NCI-H2196 treated with DMSO at 0.1 percent for 48 hours (cell line): ENCODE results near the gene PPP4R1.
"Not testable (repeated sequence)": the region's sequence is repeated elsewhere in the genome, so short reads cannot be mapped to it uniquely, and the experiment has no call there.

ENCODE experiments used
- DNase-seq: peaks from one replicate; lab custom pipeline; 2025; ENCODE audit not compliant: unreplicated experiment; lab: John Stamatoyannopoulos, UW

Gene PPP4R1

DNA sequence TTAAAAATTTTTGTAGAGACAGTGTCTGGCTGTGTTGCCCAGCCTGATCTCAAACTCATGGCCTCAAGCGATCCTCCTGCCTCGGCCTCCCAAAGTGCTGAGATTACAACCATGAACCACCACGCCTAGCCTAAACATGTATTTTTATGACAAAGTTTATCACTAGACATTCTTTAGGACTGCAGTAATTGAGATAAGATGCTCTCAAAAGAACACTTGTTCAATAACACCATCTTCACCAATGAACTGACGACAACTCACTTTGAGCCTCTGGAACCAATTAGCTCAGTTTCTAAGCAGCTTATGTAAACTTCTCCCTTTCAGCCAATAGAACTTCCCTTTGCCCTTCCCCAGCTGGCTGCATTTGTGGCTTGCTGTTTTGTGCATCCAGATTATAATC lies 15.3 kb upstream of the PPP4R1 start:
- no peak for DNase-seq

DNA sequence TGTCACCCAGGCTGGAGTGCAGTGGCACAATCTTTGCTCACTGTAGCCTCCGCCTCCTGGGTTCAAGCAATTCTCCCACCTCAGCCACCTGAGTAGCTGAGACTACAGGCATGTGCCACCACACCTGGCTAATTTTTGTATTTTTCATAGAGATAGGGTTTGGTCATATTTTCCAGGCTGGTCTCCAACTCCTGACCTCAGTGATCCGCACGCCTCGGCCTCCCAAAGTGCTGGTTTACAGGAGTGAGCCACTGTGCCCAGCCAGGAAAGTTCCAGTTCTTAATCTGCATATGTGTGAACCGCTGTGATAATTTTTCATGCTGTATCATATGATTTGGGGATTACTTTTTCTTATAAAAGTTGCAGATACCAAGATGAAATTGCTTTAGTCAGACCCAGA lies 14.6 kb upstream of the PPP4R1 start:
- DNase-seq: no peak

DNA sequence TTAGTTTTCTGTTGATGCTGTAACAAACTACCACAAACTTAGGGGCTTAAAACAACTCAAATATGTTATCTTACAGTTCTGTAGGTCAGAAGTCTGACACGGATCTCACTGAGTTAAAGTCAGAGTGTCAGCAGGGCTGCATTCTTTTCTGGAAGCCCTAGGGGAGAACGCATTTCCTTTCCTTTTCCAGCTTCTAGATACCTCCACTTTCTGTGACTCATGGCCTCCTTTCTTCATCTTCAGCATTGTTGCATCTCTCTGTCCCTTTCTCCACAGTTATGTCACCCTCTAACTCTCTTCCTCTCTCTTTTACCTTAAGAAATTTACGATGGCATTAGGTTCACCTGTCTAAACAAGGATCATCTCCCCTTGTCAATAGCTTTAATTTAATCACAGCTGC lies 13.3 kb upstream of the PPP4R1 start:
- no peak for DNase-seq

DNA sequence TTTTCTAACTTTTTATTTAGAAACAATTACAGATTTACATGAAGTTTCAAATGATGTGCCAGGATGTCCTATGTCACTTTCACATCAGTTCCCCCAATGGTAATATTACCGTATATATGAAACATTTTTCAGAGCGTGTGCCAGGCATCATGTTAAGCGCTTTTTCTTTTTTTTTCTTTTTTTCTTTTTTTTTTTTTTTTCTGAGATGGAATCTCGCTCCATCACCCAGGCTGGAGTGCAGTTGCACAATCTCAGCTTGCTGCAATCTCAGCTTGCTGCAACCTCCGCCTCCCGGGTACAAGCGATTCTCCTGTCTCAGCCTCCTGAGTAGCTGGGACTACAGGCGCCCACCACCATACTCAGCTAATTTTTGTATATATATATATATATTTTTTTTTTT lies 5.6 kb upstream of the PPP4R1 start:
- DNase-seq: no peak

DNA sequence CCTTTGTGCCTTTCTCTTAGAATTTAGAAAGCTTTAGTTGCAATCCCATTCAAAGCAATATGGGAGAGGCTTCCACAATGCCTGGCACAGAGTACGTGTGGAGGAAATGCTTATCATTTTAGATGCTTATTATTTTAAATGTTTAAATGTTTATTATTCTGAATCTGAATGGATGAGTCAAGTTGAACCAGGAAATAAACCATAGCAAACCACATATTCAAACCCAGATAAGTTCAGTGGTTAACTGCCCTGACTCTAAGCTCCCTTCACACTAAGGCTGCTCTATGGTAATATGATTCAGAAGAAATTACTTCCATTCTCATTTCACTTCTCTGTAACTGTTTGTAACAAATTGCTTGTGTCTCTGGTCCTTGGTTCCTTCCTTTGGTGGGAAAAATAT lies 5.2 kb upstream of the PPP4R1 start:
- DNase-seq: no peak

DNA sequence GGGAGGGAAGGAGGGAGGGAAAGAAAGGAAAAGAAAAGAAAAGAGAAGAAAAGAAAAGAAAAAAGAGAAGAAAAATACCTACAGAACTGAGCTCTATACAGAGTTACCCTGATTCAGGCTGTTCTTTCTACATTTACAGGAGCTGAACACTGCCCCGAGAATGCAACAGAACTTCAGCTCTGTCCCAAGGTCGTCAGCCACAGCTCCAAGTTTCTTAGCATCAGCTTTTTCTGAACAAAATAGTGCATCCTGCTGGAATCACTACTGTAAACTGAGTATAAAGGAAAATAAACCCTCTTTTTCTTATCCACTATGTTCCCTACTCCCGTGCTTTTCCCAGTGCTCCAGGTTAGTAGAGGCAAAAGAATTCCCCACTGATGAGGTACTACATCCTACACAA lies 4.7 kb upstream of the PPP4R1 start:
- DNase-seq: no peak

DNA sequence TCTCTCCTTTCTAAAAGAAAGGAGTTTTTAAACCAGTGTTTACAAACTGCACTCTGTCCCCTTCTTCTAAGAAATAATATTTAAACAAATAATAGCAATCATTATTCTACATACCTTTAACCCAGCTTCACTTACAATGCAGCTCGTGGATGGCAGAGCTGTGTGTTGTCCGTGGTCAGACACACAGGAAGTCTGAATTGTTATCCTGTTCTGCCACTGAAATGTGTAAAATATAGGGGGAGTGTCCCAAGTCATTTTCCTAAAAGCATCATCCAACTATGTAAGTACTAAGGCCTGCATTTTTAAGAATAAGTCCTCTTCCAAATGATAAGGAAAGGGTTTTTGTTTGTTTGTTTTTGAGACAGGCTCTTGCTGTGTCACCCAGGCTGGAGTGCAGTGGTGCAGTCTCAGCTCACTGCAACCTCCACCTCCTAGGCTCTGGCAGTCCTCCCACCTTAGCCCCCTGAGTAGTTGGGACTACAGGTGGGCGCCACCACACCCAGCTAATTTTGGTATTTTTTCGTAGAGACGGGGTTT lies 2.7 kb upstream of the PPP4R1 start:
- no peak for DNase-seq

DNA sequence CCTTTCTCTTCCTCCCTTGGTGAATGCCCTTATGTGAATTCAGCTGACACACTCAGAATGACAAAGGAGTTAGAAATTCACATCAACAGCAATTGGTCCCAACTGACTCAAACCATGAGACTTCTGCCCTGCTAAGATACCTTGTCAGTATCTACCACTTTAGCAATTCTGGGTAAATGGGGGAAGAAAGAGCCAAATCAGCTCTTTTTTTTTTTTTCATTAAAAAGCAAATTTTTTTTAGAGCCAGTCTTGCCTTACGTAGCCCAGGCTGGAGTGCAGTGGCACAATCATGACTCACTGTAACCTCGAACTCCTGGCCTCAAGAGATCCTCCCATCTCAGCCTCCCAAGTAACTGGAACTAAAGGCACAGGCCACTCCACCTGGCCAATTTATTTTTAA lies 1.7 kb upstream of the PPP4R1 start:
- DNase-seq: no peak

DNA sequence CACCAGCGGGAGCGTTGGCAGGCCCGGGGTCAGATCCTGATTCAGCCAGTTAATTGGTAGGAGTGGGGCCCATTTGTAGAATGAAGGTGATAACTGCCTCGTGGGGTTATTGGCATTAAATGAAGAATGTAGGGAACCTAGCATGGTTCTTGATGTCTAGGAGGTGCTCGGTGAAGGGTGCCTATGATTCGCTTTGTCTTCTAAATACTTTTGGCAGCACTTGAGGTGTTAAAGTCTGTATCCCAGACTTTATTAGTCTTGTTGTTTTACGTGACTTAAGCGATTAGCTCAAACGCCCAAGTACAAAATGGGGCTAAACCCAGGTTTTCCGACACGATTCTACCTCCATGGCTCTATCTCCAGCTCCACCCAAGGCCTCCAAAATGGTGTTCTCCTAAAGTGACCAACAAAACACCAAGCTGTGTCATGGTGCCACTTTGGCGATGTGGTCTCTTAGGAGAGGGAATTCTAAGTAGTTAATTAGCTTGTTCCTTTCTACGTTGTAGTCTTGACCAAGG lies 980 bp upstream of the PPP4R1 start:
- no peak for DNase-seq

DNA sequence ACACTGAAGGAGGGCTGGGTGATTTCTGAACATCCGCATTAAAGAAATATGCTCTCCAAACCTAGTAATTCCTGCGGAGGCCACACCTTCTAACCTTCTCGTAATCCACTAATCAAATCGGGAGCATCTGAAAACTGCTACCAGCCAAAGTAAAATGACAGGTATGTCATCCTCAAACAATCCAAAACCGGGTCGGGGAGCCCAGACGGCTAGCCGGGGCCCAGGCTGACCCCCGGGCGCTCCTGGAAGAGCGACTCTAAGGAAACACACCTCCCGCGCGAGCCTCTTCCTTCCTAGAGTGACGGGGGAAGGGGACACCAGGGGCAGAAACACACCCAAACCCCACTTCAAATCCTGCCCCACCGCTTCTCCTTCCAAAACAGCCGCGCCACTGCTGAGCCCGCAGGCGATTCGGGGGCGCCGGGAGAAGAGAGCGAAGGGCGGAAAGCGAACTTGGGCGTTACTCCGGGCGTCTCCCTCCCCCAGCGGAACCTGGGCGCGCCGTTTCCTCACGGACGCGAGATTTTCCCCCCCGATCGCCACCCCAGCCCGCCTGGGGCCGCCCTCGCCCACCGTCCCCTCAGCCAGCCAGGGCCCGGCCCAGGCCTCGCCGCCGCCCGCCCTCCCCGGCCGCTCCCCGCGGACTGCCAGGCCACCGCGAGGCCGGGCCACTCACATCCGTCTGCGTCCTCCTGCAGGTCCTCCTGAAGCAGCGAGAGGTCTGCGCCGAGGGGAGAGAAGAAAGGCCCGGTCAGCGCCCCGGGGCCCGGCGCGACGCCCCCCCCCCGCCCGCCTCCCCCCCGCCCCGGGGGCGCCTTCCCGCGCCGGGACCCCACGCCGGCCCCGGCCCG lies 584 bp downstream of the PPP4R1 start:
- no peak for DNase-seq

DNA sequence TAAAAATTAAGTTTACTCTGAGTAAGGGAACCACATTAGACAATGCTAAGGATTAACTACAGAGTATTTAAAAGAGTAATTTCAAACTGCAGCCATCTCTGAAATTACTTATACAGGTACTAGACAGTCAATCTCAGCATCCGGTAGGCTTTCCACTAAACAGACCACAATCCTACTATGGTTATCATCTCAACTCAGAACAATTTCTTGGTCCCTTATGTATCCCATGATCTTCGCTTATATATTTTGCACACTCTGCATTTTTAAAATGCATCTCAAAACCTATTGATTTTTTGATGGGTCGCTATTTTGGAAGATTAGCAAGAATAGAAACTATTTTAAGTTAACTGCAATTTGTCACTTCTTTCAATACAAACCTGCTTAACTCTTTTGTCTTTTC lies 1.4 kb downstream of the PPP4R1 start:
- DNase-seq: no peak

DNA sequence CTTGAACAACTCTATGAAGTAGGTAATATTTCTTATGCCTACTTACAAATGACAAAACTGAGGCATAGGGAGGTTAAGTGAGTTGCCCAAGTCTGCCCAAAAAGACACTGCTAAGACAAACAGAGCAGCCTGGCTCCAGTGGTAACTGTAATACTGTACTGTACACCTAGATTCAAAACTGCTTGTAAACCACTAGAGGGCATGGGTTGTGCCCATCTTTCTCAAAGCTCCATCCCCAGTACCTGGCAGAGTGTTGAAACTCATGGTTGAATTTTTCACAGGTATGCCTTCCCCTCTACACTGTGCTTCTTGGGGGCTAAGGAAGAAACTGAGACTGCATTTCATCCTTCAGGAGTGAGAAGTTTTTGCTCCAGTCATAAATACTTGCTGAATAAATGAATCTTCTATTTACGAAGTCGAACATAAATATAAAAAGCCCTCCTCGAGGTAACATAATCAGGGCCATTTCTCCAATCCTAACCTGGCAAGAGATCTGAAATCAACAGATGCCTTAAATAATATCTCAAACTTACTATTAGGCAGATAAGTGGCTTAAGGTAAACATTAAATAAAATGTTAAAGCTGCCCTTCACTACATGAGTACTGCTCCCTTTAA lies 2.0 kb downstream of the PPP4R1 start:
- DNase-seq: peak; percentile 89

DNA sequence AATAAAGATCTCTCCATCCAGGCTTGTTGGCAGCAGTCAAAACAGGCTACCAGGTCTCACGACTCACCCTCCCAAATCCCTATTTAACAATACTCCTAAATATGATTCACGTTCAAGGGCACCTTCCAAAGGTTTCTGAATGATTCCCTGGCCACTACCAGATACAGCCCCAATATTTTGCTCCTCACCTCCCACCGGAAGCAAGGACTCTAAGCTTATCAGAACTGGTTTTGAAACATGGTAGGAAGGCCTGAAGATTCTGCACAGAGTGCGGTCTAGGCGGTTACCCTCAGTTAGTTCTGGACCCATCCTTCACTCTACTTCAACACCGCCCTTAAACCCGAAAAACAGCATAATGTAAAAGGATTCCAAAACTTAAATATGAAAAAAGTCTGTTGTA lies 5.2 kb downstream of the PPP4R1 start:
- no peak for DNase-seq

DNA sequence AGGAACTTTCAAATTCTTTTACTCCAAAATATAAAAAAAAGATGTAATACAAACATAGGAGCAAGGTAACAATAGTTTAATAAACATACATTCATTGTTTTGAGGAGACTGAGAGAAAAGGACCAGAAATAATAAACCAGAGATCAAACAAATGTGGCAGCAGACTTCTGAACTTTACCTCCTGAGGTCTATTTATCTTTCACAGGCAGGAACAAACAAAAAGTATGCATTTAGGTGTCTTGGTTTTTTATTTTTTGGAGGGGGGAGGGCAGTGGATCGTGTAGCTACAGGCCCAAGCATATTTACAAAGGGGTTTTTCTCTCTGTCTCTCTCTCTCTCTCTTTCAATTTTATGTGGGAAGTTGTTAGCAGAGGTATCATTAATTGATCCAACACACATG lies 5.6 kb downstream of the PPP4R1 start:
- DNase-seq: no peak

DNA sequence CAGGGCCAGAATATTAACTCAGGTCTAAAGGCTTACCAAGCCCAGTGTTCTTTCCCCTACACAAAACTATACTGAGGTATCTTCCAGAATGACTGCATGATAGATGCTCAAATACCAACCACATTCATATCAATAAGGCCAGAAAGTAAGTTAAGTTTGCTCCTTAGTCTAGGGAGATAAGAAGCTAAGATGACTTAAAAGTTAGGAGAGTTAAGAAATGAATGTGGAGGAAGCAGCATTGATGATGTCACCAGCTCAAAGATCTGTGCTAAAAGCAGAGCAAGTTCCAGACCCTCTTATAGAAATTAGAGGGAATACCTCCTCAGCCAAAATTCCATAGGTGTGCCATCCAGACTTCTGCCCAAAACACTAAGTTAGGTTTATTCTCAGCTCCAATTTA lies 6.1 kb downstream of the PPP4R1 start:
- DNase-seq: no peak

DNA sequence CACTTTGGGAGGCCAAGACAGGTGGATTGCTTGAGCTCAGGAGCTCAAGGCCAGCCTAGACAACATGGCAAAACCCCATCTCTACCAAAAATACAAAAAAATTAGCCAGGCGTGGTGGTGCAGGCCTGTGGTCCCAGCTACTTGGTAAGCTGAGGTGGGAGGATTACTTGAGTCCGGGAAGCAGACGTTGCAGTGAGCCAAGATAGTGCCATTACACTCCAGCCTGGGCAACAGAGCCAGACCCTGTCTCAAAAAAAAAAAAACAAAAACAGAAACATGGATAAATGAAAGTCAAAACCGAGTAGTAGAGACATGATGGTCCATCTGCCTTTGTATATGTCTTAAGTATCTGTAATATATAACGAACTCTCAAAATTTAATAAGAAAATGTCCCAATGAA lies 7.2 kb downstream of the PPP4R1 start:
- DNase-seq: not testable (repeated sequence)

DNA sequence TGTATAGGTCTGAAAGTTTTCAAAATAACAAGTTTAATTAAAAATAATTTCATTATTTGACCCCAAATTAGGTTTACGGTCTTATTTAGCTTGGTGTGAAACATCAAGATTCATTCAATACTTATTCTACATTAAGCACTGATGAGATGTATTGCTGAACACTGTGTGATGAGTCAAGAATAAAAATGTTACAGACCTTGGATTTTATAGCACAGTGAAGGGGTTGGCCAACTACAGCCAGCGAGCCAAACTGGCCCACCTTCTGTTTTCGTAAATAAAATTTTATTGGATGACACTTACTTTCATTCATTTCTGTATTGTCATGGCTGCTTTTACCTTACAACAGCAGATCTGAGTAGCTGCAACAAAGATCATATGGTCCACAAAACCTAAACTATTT lies 8.3 kb downstream of the PPP4R1 start:
- DNase-seq: no peak

DNA sequence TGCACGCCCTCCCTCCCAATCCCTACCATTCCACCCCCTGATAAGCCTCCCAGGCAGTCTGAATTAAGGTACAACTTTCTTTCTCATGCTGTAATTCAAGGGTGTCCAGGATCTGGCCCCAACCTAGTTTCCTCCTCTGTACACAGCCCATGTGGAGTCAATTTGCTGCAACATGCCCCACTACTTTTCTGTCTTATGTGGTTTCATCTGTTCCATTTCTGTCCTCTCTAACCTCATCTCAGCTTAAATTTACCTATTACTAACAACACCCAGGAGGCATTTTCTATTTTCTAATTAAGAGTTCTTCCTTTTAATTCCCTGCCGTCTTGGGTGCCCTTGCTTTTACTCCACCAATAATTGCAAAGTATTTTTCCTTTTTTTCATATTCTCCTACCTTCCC lies 10.0 kb downstream of the PPP4R1 start:
- DNase-seq: no peak

DNA sequence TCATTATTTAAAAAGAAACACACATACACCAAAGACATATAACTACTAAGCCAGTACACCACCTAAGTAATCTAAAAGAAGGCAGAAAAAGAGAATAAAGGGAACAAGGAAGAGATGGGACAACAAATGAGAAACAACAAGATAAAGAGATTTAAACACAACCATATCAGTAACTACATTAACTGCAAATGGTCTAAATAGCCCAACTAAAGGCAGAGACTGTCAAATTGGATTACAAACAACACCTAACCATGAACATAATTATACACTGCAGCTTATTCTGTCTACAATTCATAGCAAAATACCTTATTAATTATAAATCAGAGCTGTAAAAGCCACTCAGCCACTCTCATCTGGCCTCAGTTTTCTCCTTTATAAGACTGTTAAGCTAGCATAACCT lies 15.0 kb downstream of the PPP4R1 start:
- no peak for DNase-seq

DNA sequence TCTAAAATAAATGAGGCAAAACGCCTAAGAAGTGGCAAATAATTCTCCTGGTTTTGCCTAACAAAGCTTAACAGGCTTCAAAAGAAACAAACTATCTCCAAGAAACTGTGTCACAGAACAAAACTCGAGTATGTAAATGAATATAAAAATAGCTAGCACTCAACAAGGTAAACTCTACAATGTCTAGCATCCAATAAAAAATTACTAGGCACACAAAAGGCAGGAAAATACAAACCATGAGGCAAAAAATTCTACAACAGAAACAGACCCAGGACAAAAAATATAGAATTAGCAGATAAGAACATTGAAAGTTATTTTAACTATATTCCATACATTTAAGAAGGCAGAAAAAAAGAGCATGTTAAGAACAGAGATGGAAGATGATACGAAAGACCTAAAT lies 16.8 kb downstream of the PPP4R1 start:
- DNase-seq: no peak

DNA sequence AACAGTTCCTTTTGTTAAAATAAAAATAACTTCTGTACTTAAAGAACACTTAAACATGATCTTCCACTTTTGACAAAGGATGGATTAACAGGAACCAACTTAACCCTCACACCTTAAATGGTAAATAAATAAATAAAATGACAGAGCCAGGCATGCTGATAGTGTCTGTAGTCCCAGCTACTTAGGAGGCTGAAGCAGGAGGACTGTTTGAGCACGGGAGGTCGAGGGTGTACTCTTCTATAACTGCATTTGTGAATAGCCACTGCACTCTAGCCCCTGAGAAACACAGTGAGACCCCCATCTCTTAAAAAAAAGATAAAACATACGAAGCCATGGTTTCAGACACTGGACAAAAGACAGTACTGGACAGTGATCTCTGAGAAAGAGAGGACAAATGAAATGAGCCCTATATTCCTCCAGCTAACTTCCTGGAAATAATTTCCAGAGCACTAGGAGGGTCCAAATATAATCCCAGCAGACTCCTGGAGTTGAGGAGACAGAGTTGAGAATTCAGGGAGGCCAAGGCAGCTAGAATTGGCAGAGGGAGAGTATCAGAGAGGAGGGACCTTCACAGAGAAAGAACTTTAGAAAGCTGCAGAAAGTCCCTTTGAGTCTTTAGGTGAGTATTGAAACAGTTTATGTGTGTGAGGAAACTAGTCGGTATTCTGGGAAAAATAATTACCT lies 17.4 kb downstream of the PPP4R1 start:
- no peak for DNase-seq

DNA sequence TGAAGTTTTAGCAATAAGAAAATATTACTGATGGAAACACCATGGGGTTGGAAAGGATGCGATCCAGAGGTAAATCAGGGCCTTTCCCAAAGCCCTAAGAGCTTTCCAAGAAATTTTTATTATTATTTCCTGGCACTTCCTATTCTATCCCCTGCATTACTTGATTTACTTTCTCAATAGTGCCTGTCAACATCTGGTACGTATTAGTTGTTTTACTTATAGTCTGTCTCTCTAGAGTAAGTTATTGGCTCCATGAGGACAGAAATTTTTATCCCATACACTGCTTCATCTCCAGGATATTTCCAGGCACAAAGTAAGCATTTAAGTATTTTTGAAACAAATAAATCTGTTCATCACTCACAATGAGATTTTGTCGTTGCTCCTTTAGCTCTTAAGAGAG lies 18.1 kb downstream of the PPP4R1 start:
- DNase-seq: no peak
